ENCODE results near the gene DOCK4. TPM values are rescaled to one million over a fixed set of nuclear protein-coding genes. Genes with fewer than 3 reads are reported as not detected.

Gene DOCK4
- total RNA-seq, 2 experiments from 2014 or later: 0.36 to 1.1 TPM

GRCh38 chr7:112052993-112053736 is 153.0 kb downstream of the DOCK4 start:
- Mint-ChIP-seq H3K9me3 (no peaks in the 10 kb centered on the region), H3K4me1 (ENCODE audit: low read depth) (peaks cover 2% of the 10 kb centered on the region), H3K4me3 (no peak overlapping the region), H3K36me3 (no peaks in the 10 kb centered on the region), H3K27me3 (no peaks in the 10 kb centered on the region), H3K27ac (no peak overlapping the region)
- CTCF ChIA-PET: no interaction called here
- POLR2A ChIA-PET: no interaction called here
- DNase-seq: no peak
- intact Hi-C loops (cut with micrococcal nuclease): no loop called here

- H3K4me3 Mint-ChIP-seq: no peak overlapping the region
- no peak overlapping the region for H3K27ac Mint-ChIP-seq
- peaks cover 2% of the 10 kb centered on the region for H3K4me1 Mint-ChIP-seq (ENCODE audit: low read depth)
- ChIA-PET POLR2A (no interaction called here), CTCF (no interaction called here)
- intact Hi-C loops (cut with micrococcal nuclease): no loop called here
- H3K9me3 Mint-ChIP-seq: peaks cover 2% of the 10 kb centered on the region
- H3K27me3 Mint-ChIP-seq: no peaks in the 10 kb centered on the region
- H3K36me3 Mint-ChIP-seq: no peaks in the 10 kb centered on the region
- no peak for DNase-seq
Measured at GRCh38 chr7:112052498-112052897, 153.7 kb downstream of the DOCK4 start.

- H3K4me1 Mint-ChIP-seq (ENCODE audit: low read depth): no peaks in the 10 kb centered on the region
- no peak overlapping the region for H3K4me3 Mint-ChIP-seq
- no peak overlapping the region for H3K27ac Mint-ChIP-seq
- H3K27me3 Mint-ChIP-seq: no peaks in the 10 kb centered on the region
- POLR2A ChIA-PET: no interaction called here
- no peaks in the 10 kb centered on the region for H3K36me3 Mint-ChIP-seq
- peaks cover 2% of the 10 kb centered on the region for H3K9me3 Mint-ChIP-seq
- CTCF ChIA-PET: no interaction called here
- DNase-seq: no peak
- intact Hi-C loops (cut with micrococcal nuclease): no loop called here
Measured at GRCh38 chr7:112050250-112050881, 155.8 kb downstream of the DOCK4 start.

- ChIA-PET POLR2A (no interaction called here), CTCF (no interaction called here)
- H3K27me3 Mint-ChIP-seq: peaks cover under 1% of the 10 kb centered on the region
- H3K27ac Mint-ChIP-seq: no peak overlapping the region
- H3K4me1 Mint-ChIP-seq (ENCODE audit: low read depth): no peaks in the 10 kb centered on the region
- H3K9me3 Mint-ChIP-seq: peaks cover 2% of the 10 kb centered on the region
- DNase-seq: no peak
- intact Hi-C loops (cut with micrococcal nuclease): no loop called here
- no peak overlapping the region for H3K4me3 Mint-ChIP-seq
- H3K36me3 Mint-ChIP-seq: no peaks in the 10 kb centered on the region
Measured at GRCh38 chr7:112049555-112050249, 156.5 kb downstream of the DOCK4 start.

- Mint-ChIP-seq H3K27ac (no peak overlapping the region), H3K36me3 (no peaks in the 10 kb centered on the region), H3K4me3 (no peak overlapping the region), H3K4me1 (ENCODE audit: low read depth) (no peaks in the 10 kb centered on the region), H3K9me3 (peaks cover 2% of the 10 kb centered on the region), H3K27me3 (peaks cover 3% of the 10 kb centered on the region)
- ChIA-PET POLR2A (interaction anchor here (0.6 kb wide), 1 partner anchor 104 kb away, joined by 3 read pairs; no protein-coding TSS in a partner anchor), CTCF (no interaction called here)
- intact Hi-C loops (cut with micrococcal nuclease): no loop called here
- DNase-seq: no peak
Measured at GRCh38 chr7:112047421-112047820, 158.8 kb downstream of the DOCK4 start.

- intact Hi-C loops (cut with micrococcal nuclease): no loop called here
- Mint-ChIP-seq H3K27me3 (peaks cover 3% of the 10 kb centered on the region), H3K27ac (no peak overlapping the region), H3K9me3 (peaks cover 2% of the 10 kb centered on the region), H3K4me1 (ENCODE audit: low read depth) (no peaks in the 10 kb centered on the region), H3K36me3 (no peaks in the 10 kb centered on the region), H3K4me3 (no peak overlapping the region)
- ChIA-PET POLR2A (no interaction called here), CTCF (interaction anchor here (0.9 kb wide), 1 partner anchor 292 kb away, joined by 4 read pairs; no protein-coding TSS in a partner anchor)
- DNase-seq: no peak
Measured at GRCh38 chr7:112045222-112045621, 161.0 kb downstream of the DOCK4 start.

- POLR2A ChIA-PET: no interaction called here
- Mint-ChIP-seq H3K9me3 (no peaks in the 10 kb centered on the region), H3K27me3 (peaks cover 3% of the 10 kb centered on the region), H3K4me1 (ENCODE audit: low read depth) (no peaks in the 10 kb centered on the region), H3K4me3 (no peak overlapping the region), H3K36me3 (no peaks in the 10 kb centered on the region), H3K27ac (no peak overlapping the region)
- CTCF ChIA-PET: no interaction called here
- intact Hi-C loops (cut with micrococcal nuclease): no loop called here
- DNase-seq: no peak
Measured at GRCh38 chr7:112042631-112043030, 163.6 kb downstream of the DOCK4 start.

- ChIA-PET POLR2A (no interaction called here), CTCF (no interaction called here)
- H3K4me3 Mint-ChIP-seq: no peak overlapping the region
- no peak for DNase-seq
- H3K9me3 Mint-ChIP-seq: no peaks in the 10 kb centered on the region
- H3K27me3 Mint-ChIP-seq: no peaks in the 10 kb centered on the region
- H3K4me1 Mint-ChIP-seq (ENCODE audit: low read depth): no peaks in the 10 kb centered on the region
- no peak overlapping the region for H3K27ac Mint-ChIP-seq
- intact Hi-C loops (cut with micrococcal nuclease): no loop called here
- no peaks in the 10 kb centered on the region for H3K36me3 Mint-ChIP-seq
Measured at GRCh38 chr7:112038353-112038752, 167.8 kb downstream of the DOCK4 start.

GRCh38 chr7:112036071-112036470 is 170.1 kb downstream of the DOCK4 start:
- CTCF ChIA-PET: interaction anchor here (0.6 kb wide), 1 partner anchor 24 kb away, joined by 4 read pairs; no protein-coding TSS in a partner anchor
- POLR2A ChIA-PET: no interaction called here
- H3K4me3 Mint-ChIP-seq: no peak overlapping the region

GRCh38 chr7:112031689-112032088 is 174.5 kb downstream of the DOCK4 start:
- POLR2A ChIA-PET: no interaction called here
- no peak overlapping the region for H3K27ac Mint-ChIP-seq
- intact Hi-C loops (cut with micrococcal nuclease): no loop called here
- no peak overlapping the region for H3K4me3 Mint-ChIP-seq
- CTCF ChIA-PET: no interaction called here
- H3K27me3 Mint-ChIP-seq: no peaks in the 10 kb centered on the region
- H3K36me3 Mint-ChIP-seq: no peaks in the 10 kb centered on the region
- no peak for DNase-seq
- no peaks in the 10 kb centered on the region for H3K9me3 Mint-ChIP-seq
- no peaks in the 10 kb centered on the region for H3K4me1 Mint-ChIP-seq (ENCODE audit: low read depth)

More at GRCh38 chr7:112036071-112036470, 170.1 kb downstream of the DOCK4 start:
- DNase-seq: no peak
- H3K4me1 Mint-ChIP-seq (ENCODE audit: low read depth): no peaks in the 10 kb centered on the region
- H3K9me3 Mint-ChIP-seq: no peaks in the 10 kb centered on the region
- intact Hi-C loops (cut with micrococcal nuclease): no loop called here
- H3K27ac Mint-ChIP-seq: no peak overlapping the region
- H3K27me3 Mint-ChIP-seq: no peaks in the 10 kb centered on the region
- no peaks in the 10 kb centered on the region for H3K36me3 Mint-ChIP-seq

- Mint-ChIP-seq H3K27ac (no peak overlapping the region), H3K9me3 (no peaks in the 10 kb centered on the region), H3K4me3 (no peak overlapping the region), H3K4me1 (ENCODE audit: low read depth) (no peaks in the 10 kb centered on the region), H3K27me3 (no peaks in the 10 kb centered on the region), H3K36me3 (no peaks in the 10 kb centered on the region)
- no peak for DNase-seq
- CTCF ChIA-PET: interaction anchor here (0.6 kb wide), 1 partner anchor 9 kb away, joined by 4 read pairs; no protein-coding TSS in a partner anchor
- POLR2A ChIA-PET: no interaction called here
- intact Hi-C loops (cut with micrococcal nuclease): no loop called here
Measured at GRCh38 chr7:112025556-112025955, 180.6 kb downstream of the DOCK4 start.

- ChIA-PET CTCF (no interaction called here), POLR2A (no interaction called here)
- DNase-seq: no peak
- no peaks in the 10 kb centered on the region for H3K4me1 Mint-ChIP-seq (ENCODE audit: low read depth)
- no peaks in the 10 kb centered on the region for H3K27me3 Mint-ChIP-seq
- H3K4me3 Mint-ChIP-seq: no peak overlapping the region
- no peaks in the 10 kb centered on the region for H3K36me3 Mint-ChIP-seq
- intact Hi-C loops (cut with micrococcal nuclease): no loop called here
- H3K9me3 Mint-ChIP-seq: no peaks in the 10 kb centered on the region
- no peak overlapping the region for H3K27ac Mint-ChIP-seq
Measured at GRCh38 chr7:112023786-112024185, 182.4 kb downstream of the DOCK4 start.

All from activated CD4-positive, alpha-beta memory T cell treated with anti-CD3 and anti-CD28 coated beads for 36 hours (primary cell).